ENCODE data around the gene STPG3. TPM values are rescaled to one million over a fixed set of nuclear protein-coding genes. Genes with fewer than 3 reads are reported as not detected.
"Not testable (repeated sequence)": the region's sequence is repeated elsewhere in the genome, so short reads cannot be mapped to it uniquely, and the experiment has no call there.

Gene STPG3
- total RNA-seq, 2 donors from 2014 or later: 0.59 TPM; not detected in 1

DNA sequence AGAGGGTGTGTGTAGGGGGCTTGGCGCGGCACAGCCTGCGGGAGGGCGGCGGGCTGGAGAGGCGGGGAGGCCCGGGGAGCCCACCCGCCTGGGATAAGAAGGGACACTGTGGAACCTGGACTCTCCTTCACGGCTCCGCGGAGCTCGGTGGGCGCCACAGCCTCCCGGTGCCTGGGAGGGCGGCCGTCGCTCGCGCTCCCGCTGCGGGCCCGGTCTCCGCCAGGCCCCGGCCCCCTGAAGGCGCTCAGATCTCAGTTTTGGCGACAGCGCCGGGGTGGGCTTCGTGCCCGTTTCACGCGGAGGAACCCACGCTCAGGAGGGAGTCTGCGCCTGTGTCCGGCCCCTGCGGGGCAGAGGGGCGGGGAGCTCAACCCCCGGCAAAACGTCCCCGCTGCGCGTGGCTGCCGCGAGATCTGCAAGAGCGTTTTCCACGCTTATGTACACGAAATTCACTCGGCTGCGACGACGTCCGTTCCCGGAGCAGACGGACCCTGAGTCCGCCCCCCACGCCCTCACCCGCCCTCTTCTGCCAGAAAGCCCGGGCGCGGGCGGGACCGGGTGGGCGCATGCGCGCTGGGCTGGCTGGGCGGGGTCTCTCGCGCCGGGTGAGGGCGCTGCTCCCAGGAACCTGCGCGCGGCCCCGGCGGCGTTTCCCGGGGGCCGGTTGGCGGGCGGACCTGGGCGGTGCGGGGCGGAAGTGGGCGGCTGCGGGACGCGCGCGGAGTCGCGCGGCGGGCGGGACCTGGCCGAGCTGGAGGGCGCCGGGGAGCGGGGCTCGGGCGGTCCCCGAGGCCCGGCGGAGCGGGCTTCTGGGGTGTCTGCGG lies 3.8 kb downstream of the STPG3 start, which contains the start of gene NELFB:
TSS of gene NELFB (plus strand) at position 704 of the 824 bp plus-strand sequence.
- DNase-seq: peak; percentile 94
- peak; percentile 90 to 94 for ATAC-seq
- intact Hi-C loops (cut with DNase I): no loop called here

- ATAC-seq (peak; percentile 6 to 33), DNase-seq (no peak)
- intact Hi-C loops (cut with DNase I): no loop called here
These were observed 4.5 kb downstream of the STPG3 start for GRCh38 chr9:137255448-137256114.

DNA sequence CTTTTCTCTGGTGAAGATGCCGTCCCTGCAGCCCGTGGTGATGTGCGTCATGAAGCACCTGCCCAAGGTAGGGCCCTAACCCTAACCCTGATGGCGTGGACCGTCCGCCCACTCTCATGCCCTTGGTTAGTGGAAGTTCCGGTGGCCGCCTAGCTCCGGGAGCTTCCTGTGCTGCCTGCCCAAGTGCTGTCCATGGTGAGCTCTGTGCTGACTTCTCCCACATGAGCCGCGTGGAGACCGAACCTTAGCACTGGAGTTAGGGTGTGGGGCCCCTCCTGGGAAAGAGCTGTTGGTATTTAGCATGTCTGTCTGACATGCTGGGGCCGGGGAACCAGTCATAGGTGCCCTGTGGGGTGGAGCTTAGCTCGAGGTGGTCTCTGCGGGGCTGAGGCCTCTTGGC lies 5.3 kb downstream of the STPG3 start:
- no peak for ATAC-seq
- no peak for DNase-seq
- intact Hi-C loops (cut with DNase I): no loop called here

- DNase-seq: no peak
- intact Hi-C loops (cut with DNase I): no loop called here
- no peak for ATAC-seq
These were observed 5.8 kb downstream of the STPG3 start for GRCh38 chr9:137256856-137257255.

- ATAC-seq; intact Hi-C loops (cut with DNase I): not testable (repeated sequence)
- peak; percentile 58 for DNase-seq
These were observed 11.3 kb downstream of the STPG3 start for GRCh38 chr9:137262173-137262908.

DNA sequence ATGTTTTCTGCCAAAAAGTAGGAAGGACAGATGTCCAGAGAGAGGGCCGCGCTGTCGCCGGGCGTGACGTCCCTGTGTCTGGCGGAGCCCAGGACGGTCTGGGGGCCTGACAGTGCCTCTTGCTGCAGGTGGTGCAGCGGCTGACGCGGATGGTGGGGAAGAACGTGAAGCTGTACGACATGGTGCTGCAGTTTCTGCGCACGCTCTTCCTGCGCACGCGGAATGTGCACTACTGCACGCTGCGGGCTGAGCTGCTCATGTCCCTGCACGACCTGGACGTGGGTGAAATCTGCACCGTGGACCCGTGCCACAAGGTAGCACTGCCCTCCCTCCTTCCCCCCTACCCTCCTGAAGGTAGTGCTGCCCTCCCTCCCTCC lies 11.8 kb downstream of the STPG3 start:
- ATAC-seq (peak in 1 of 2 donors; percentile 20), DNase-seq (no peak)
- intact Hi-C loops (cut with DNase I): no loop called here

DNA sequence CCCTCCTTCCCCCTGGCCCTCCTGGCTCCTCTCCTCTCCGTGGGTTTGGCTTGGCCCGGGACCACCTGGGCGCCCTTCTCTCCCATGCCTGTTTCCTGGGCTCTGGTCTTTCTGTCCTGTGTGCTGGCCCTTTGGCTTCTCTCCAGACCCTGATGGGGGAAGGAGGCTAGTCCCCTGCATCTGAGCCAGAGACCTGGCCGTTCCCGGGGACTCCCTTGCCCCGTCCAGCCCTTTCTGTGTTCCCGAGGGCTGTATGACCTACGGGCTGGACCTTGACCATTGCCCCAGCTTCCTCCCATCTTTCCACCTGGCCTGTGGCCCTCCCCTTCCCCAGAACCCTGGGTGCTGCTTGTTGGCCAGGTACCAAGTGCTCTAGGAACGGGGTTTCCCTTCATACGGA lies 12.4 kb downstream of the STPG3 start:
- intact Hi-C loops (cut with DNase I): no loop called here
- no peak for ATAC-seq
- DNase-seq: no peak

- intact Hi-C loops (cut with DNase I): no loop called here
- no peak for ATAC-seq
- no peak for DNase-seq
These were observed 13.0 kb downstream of the STPG3 start for GRCh38 chr9:137264067-137264466.

DNA sequence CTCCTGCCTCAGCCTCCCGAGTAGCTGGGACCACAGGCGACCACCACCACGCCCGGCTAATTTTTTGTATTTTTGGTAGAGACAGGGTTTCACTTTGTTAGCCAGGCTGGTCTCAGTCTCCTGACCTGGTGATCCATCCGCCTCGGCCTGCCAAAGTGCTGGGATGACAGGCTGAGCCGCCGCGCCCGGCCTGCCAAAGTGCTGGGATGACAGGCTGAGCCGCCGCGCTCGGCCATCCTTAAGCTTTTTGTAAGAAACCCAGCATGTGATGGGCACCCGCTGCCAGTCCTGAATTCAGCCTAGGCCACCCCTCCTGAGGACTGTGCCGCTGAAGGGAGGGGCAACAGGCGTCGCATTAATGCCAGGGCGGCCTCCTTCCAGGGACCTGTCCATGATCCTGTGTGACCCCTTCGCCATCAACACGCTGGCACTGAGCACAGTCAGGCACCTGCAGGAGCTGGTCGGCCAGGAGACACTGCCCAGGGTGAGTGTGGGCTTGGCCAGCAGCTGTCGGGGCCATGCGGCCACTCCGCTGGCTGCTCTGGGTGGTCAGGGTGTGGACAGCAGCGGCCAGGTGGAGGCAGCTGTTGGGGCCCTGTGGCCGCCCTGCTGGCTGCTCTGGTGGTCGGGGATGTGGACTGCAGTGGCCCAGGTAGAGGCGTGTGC lies 14.5 kb downstream of the STPG3 start:
- intact Hi-C loops (cut with DNase I): no loop called here
- DNase-seq (no peak), ATAC-seq (no peak)

GRCh38 chr9:137266162-137266527 lies 15.1 kb downstream of the STPG3 start:
- intact Hi-C loops (cut with DNase I): no loop called here
- DNase-seq (no peak), ATAC-seq (no peak)

GRCh38 chr9:137266585-137267453 lies 15.7 kb downstream of the STPG3 start:
- intact Hi-C loops (cut with DNase I): no loop called here
- ATAC-seq (no peak), DNase-seq (no peak)

GRCh38 chr9:137267933-137268355 lies 16.9 kb downstream of the STPG3 start:
- ATAC-seq (no peak), DNase-seq (no peak)
- intact Hi-C loops (cut with DNase I): no loop called here

- DNase-seq: no peak
- ATAC-seq: peak in 1 of 2 donors; percentile 12
- intact Hi-C loops (cut with DNase I): no loop called here
These were observed 17.6 kb downstream of the STPG3 start for GRCh38 chr9:137268538-137269201.

- ATAC-seq: peak; percentile 55 to 67
- intact Hi-C loops (cut with DNase I): no loop called here
- DNase-seq: no peak
These were observed 18.2 kb downstream of the STPG3 start for GRCh38 chr9:137269231-137269772.

DNA sequence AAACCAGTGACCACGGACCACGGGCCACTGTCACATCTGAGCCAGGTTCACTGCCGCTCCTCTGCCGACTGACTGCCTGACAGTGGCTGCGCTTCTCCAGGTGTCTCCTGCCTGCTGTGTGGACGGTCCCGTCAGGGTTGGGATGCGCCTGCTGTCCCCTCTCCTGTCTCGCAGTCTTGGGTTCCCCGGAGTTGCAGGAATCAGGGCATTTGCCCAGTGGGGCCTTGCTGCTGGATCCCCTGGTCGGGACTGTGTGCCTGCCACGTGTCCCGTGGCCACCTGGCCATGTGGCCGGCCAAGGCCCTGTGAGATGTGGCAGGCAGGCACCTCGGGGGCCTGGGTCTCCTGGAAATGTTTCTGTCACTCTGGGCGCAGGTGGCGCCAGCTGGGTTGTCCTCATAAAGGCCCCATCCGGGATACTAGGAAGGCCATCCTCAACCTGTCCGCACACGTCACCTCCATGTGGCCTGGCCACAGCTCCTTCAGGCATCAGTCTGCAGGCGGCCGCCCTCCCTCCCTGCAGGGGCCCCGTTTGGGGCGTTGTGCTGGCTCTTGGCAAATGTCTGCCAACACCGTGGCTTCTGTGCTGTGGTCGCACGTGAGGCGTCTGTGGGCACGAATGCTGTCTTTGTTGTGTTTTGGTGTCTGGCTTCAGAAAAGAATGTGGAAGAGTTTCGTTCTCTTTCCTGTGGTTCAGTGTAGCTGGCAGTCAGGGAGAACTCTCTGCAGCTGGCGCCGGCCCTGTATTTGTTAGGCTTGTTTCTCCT lies 20.0 kb downstream of the STPG3 start:
- intact Hi-C loops (cut with DNase I): no loop called here
- DNase-seq (no peak), ATAC-seq (peak in 1 of 2 donors; percentile 8)

GRCh38 chr9:137271696-137272076 lies 20.6 kb downstream of the STPG3 start:
- intact Hi-C loops (cut with DNase I): no loop called here
- DNase-seq: no peak
- ATAC-seq: no peak
